Measurements from ENCODE around the gene CD79B.

The CD79B gene

GRCh38 chr17:63969278-63969677 is 37.1 kb upstream of the CD79B start:
- no peaks in the 10 kb centered on the region for H3K36me3 ChIP-seq (ENCODE audit: insufficient read depth)
- no peak overlapping the region for H3K27ac ChIP-seq
- no peaks in the 10 kb centered on the region for H3K4me1 ChIP-seq (ENCODE audit: low read depth, poor library complexity, severe bottlenecking)
- H3K4me2 ChIP-seq, result no peak overlapping the region
- no peaks in the 10 kb centered on the region for H4K20me1 ChIP-seq (ENCODE audit: insufficient read depth)
- TF ChIP-seq, protein P1, sequence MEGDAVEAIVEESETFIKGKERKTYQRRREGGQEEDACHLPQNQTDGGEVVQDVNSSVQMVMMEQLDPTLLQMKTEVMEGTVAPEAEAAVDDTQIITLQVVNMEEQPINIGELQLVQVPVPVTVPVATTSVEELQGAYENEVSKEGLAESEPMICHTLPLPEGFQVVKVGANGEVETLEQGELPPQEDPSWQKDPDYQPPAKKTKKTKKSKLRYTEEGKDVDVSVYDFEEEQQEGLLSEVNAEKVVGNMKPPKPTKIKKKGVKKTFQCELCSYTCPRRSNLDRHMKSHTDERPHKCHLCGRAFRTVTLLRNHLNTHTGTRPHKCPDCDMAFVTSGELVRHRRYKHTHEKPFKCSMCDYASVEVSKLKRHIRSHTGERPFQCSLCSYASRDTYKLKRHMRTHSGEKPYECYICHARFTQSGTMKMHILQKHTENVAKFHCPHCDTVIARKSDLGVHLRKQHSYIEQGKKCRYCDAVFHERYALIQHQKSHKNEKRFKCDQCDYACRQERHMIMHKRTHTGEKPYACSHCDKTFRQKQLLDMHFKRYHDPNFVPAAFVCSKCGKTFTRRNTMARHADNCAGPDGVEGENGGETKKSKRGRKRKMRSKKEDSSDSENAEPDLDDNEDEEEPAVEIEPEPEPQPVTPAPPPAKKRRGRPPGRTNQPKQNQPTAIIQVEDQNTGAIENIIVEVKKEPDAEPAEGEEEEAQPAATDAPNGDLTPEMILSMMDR (conservative IDR thresholded peaks at IDR 0.05; ENCODE audit: low read depth, low read length), result no peak
- H2AFZ ChIP-seq (ENCODE audit: low read depth), result no peak overlapping the region
- peaks cover 7% of the 10 kb centered on the region; the same call in 1 of the 2 replicates for H3K27me3 ChIP-seq (ENCODE audit: insufficient read depth, low read depth)
- no peaks in the 10 kb centered on the region for H3K79me2 ChIP-seq (ENCODE audit: insufficient read depth, low read depth)
- H3K9ac ChIP-seq, result no peak overlapping the region
- no peak overlapping the region for H3K4me3 ChIP-seq (IDR thresholded peaks at IDR 0.05; ENCODE audit: insufficient read depth, low read depth, low read length)

DNA sequence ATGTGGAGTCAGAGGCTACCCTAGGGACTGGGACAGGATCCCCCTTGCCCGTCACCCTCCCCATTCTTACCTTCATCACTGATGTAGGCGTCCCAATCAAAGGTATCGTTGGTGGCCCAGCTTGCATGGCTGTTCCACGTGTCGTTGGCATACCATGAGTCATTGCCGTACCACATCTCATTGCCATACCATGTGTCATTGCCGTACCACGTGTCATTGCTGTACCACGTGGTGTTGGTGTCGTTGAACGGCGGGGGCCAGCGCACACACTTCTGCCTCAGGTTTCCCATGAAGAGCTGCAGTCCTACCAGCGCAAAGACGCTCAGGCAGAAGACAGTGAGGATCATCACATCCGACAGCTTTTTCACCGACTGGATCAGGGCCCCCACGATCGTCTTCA is 35.8 kb upstream of the CD79B start:
- no peaks in the 10 kb centered on the region for H3K79me2 ChIP-seq (ENCODE audit: insufficient read depth, low read depth)
- H2AFZ ChIP-seq (ENCODE audit: low read depth), result no peak overlapping the region
- no peak overlapping the region for H3K27ac ChIP-seq
- TF ChIP-seq, protein P1 (conservative IDR thresholded peaks at IDR 0.05; ENCODE audit: low read depth, low read length), result no peak
- H3K36me3 ChIP-seq (ENCODE audit: insufficient read depth), result no peaks in the 10 kb centered on the region
- no peak overlapping the region for H3K4me3 ChIP-seq (IDR thresholded peaks at IDR 0.05; ENCODE audit: insufficient read depth, low read depth, low read length)
- H3K4me2 ChIP-seq, result no peak overlapping the region
- peaks cover 7% of the 10 kb centered on the region; the same call in 1 of the 2 replicates for H3K27me3 ChIP-seq (ENCODE audit: insufficient read depth, low read depth)
- no peaks in the 10 kb centered on the region for H3K4me1 ChIP-seq (ENCODE audit: low read depth, poor library complexity, severe bottlenecking)
- H4K20me1 ChIP-seq (ENCODE audit: insufficient read depth), result no peaks in the 10 kb centered on the region
- H3K9ac ChIP-seq, result no peak overlapping the region

- TF ChIP-seq, protein P1 (conservative IDR thresholded peaks at IDR 0.05; ENCODE audit: low read depth, low read length), result no peak
- no peak overlapping the region for H3K4me3 ChIP-seq (IDR thresholded peaks at IDR 0.05; ENCODE audit: insufficient read depth, low read depth, low read length)
These were observed 34.6 kb upstream of the CD79B start for GRCh38 chr17:63966646-63967264.

DNA sequence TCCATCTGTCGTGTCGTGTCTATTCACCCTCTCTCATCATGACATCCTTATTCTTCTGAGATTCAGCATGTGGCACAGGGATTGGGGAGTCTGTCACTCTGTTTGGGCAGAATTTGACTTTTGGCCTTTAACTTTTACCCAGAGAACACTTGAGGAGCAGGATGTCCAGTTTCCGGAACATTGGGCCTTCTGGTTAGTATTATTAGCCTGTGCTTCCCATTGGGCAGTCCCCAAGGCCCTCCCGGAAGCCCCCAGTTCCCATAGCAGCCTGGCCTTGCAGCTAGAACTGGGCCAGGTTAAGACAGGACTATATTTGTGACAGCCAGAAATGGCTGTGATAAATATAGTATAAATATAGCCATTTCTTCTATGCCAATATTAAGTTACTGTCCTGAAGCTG is 31.0 kb upstream of the CD79B start:
- no peaks in the 10 kb centered on the region for H3K36me3 ChIP-seq (ENCODE audit: insufficient read depth)
- no peak overlapping the region for H3K27ac ChIP-seq
- no peak overlapping the region for H3K9ac ChIP-seq
- no peaks in the 10 kb centered on the region for H3K4me1 ChIP-seq (ENCODE audit: low read depth, poor library complexity, severe bottlenecking)
- H3K4me3 ChIP-seq (IDR thresholded peaks at IDR 0.05; ENCODE audit: insufficient read depth, low read depth, low read length), result no peak overlapping the region
- TF ChIP-seq, protein P1 (conservative IDR thresholded peaks at IDR 0.05; ENCODE audit: low read depth, low read length), result no peak
- no peaks in the 10 kb centered on the region for H4K20me1 ChIP-seq (ENCODE audit: insufficient read depth)
- no peak overlapping the region for H3K4me2 ChIP-seq
- H3K79me2 ChIP-seq (ENCODE audit: insufficient read depth, low read depth), result no peaks in the 10 kb centered on the region
- H3K27me3 ChIP-seq (ENCODE audit: insufficient read depth, low read depth), result peaks cover 12% of the 10 kb centered on the region; the same call in 1 of the 2 replicates
- no peak overlapping the region for H2AFZ ChIP-seq (ENCODE audit: low read depth)

More at GRCh38 chr17:63966646-63967264, 34.6 kb upstream of the CD79B start:
- H3K79me2 ChIP-seq (ENCODE audit: insufficient read depth, low read depth), result no peaks in the 10 kb centered on the region
- H3K27ac ChIP-seq, result no peak overlapping the region
- no peaks in the 10 kb centered on the region for H3K4me1 ChIP-seq (ENCODE audit: low read depth, poor library complexity, severe bottlenecking)
- H3K9ac ChIP-seq, result no peak overlapping the region
- H2AFZ ChIP-seq (ENCODE audit: low read depth), result no peak overlapping the region
- no peaks in the 10 kb centered on the region for H3K36me3 ChIP-seq (ENCODE audit: insufficient read depth)
- H4K20me1 ChIP-seq (ENCODE audit: insufficient read depth), result no peaks in the 10 kb centered on the region
- peaks cover 12% of the 10 kb centered on the region; the same call in 1 of the 2 replicates for H3K27me3 ChIP-seq (ENCODE audit: insufficient read depth, low read depth)
- no peak overlapping the region for H3K4me2 ChIP-seq

Measured in KMS-11 (cell line).